Measurements from ENCODE around the gene KCNJ18.
"Not testable (repeated sequence)": the region's sequence is repeated elsewhere in the genome, so short reads cannot be mapped to it uniquely, and the experiment has no call there.

The KCNJ18 gene

GRCh38 chr17:21670361-21671155 is 21.8 kb upstream of the KCNJ18 start:
- DNase-seq (ENCODE audit: extremely low read depth in 1 of 2, low read depth in 1 of 2) = not testable (repeated sequence)

- DNase-seq (ENCODE audit: extremely low read depth in 1 of 2, low read depth in 1 of 2) = not testable (repeated sequence)
These were observed 20.9 kb upstream of the KCNJ18 start for GRCh38 chr17:21671437-21671836.

GRCh38 chr17:21671871-21672270 is 20.5 kb upstream of the KCNJ18 start:
- not testable (repeated sequence) for DNase-seq (ENCODE audit: extremely low read depth in 1 of 2, low read depth in 1 of 2)

DNA sequence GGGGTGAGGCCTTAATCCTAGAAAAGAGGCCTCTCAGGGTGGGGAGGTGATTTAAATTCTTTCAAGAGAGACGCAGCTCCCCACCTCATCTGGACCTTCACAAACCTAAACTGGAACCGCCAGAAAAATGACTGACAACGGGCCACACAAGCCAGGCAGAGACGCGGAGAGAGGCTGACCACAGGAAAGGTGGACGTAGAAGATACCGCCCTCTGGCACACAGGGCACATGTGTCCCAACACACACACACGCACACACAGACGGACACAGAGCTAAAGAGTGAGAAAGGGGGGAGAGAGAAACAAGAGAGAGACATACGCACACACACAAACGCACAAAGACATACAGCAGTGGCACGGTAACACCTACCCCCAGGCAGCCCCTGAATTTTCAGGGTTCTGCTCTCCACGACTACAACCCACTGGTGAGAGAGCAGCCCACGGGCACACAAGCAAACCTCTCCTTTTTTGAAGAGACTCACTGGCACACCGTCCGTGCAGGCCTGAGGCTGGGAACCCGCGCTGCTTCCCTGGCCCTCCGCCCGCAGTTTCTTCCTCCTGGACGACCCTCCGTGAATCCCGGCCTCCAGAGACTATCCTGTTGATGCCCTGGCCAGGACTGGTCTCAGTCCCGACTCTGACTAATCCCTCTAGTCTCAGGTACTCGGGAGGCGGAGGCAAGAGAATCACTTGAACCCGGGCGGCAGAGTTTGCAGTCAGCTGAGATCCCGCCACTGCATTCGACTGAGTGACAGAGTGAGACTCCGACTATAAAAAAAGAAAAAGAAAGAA is 18.7 kb upstream of the KCNJ18 start:
- DNase-seq (ENCODE audit: extremely low read depth in 1 of 2, low read depth in 1 of 2) = not testable (repeated sequence)

DNA sequence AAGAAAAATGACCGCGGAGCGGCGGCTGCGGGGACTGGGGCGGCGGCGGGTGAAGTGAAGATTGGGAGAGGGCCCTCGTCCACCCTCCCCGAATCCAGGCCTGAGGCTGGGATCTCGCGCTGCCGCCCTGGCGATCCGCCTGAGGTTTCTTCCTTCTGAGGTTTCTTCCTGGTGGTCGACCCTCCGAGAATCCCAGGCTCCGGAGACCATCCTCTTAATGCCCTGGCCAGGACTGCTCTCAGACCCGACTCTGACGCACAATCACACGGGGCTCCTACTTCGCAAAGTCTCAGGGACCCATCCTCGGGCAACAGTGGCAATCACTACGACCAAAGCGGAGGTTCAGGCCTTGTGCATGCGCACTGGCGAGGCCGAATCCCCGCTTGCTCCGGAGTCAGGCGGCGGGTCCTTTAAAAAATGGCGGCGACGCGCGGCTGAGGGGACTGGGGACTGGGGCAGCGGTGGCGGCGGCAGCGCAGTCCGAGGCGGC is 18.0 kb upstream of the KCNJ18 start:
- DNase-seq (ENCODE audit: extremely low read depth in 1 of 2, low read depth in 1 of 2) = no peak

- DNase-seq (ENCODE audit: extremely low read depth in 1 of 2, low read depth in 1 of 2) = not testable (repeated sequence)
These were observed 17.2 kb upstream of the KCNJ18 start for GRCh38 chr17:21674891-21675738.

DNA sequence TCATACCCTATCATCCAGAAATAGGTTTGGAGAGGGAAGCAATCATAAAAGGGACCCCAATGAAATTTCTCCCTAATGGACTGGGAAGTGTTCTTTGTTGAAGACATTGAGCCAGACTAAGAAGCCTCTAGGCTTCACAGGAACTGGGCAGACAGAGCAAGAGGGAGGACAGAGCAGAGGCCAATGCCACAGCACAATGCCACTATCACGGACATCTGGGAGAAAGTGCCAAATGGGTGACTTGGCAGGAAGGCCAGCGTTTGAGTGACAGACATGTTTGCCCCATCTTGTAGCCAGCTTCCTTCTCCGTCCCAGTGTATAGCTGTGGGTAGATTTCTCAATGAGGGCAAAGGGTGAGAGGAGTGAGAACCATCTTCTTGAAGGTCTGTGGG is 16.6 kb upstream of the KCNJ18 start:
- DNase-seq (ENCODE audit: extremely low read depth in 1 of 2, low read depth in 1 of 2) = not testable (repeated sequence)

- no peak for DNase-seq (ENCODE audit: extremely low read depth in 1 of 2, low read depth in 1 of 2)
These were observed 15.8 kb upstream of the KCNJ18 start for GRCh38 chr17:21676281-21677111.

- no peak for DNase-seq (ENCODE audit: extremely low read depth in 1 of 2, low read depth in 1 of 2)
These were observed 15.0 kb upstream of the KCNJ18 start for GRCh38 chr17:21677126-21677910.

GRCh38 chr17:21677911-21678310 is 14.4 kb upstream of the KCNJ18 start:
- DNase-seq (ENCODE audit: extremely low read depth in 1 of 2, low read depth in 1 of 2) = no peak

- no peak for DNase-seq (ENCODE audit: extremely low read depth in 1 of 2, low read depth in 1 of 2)
These were observed 13.8 kb upstream of the KCNJ18 start for GRCh38 chr17:21678393-21679081.

GRCh38 chr17:21679256-21680146 is 12.8 kb upstream of the KCNJ18 start:
- DNase-seq (ENCODE audit: extremely low read depth in 1 of 2, low read depth in 1 of 2) = no peak

DNA sequence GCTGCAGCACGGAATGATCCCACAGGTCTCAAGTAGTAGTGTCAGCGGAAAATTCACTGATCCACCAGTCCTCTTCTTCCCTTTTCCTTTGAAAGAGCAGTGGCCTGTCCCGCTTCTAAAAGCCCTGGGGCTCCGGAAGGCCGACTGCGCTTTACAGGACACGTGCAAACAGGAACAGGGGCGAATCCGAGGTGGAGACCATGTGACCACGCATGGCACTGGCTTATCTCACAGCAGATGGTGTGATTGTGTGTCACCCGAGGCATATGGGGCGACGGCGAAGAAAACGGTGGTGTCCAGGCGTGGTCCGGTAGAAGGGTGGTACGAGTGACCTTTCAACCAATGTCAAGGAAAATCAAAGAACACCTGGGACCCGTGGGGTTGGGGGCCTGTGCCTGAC is 12.0 kb upstream of the KCNJ18 start:
- DNase-seq (ENCODE audit: extremely low read depth in 1 of 2, low read depth in 1 of 2) = no peak

DNA sequence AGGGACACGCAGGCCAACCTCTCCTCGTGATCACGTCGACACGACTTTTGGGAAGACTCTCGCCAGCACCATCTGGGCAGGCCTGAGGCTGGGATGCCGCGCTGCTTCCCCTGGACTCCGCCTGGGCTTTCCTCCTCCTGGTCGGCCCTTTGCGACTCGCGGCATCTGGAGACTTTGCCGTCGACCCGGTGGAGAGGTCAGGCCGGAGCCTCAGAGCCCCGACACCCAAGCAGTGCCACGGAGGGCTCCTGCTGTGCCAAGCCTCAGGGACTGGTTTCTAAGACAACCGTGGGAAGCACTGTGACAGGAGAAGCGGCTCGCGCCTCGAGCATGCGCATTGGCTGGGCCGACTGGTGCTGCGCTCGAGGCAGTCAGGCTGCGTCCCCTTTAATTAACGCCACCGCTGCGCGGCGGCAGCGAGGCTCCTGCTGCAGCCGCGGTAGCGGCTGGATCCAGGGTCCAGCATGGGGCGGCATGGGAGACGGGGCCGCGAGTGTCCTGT is 11.4 kb upstream of the KCNJ18 start:
- not testable (repeated sequence) for DNase-seq (ENCODE audit: extremely low read depth in 1 of 2, low read depth in 1 of 2)

DNA sequence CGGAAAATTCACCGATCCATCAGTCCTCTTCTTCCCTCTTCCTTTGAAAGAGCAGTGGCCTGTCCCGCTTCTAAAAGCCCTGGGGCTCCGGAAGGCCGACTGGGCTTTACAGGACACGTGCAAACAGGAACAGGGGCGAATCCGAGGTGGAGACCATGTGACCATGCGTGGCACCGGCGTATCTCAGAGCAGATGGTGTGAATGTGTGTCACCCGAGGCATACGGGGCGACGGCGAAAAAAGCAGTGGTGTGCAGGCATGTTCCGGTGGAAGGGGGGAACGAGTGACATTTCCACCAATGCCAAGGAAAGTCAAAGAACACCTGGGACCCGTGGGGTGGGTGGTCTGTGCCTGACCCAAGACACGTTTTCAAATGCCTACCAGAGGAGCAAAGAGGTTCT is 10.7 kb upstream of the KCNJ18 start:
- not testable (repeated sequence) for DNase-seq (ENCODE audit: extremely low read depth in 1 of 2, low read depth in 1 of 2)

GRCh38 chr17:21682130-21682529 is 10.2 kb upstream of the KCNJ18 start:
- DNase-seq (ENCODE audit: extremely low read depth in 1 of 2, low read depth in 1 of 2) = not testable (repeated sequence)

DNA sequence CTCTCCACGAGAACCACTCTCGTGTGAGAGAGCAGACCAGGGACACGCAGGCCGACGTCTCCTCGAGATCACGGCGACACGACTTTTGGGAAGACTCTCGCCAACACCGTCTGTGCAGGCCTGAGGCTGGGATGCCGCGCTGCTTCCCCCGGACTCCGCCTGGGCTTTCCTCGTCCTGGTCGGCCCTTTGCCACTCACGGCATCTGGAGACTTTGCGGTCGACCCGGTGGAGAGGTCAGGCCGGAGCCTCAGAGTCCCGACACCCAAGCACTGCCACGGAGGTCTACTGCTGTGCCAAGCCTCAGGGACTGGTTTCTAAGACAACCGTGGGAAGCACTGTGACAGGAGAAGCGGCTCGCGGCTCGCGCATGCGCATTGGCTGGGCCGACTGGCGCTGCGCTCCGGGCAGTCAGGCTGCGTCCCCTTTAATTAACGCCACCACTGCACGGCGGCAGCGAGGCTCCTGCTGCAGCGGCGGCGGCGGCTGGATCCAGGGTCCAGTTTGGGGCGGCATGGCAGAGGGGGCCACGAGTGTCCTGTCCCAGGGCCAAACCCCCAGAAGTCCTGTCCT is 9.1 kb upstream of the KCNJ18 start:
- DNase-seq (ENCODE audit: extremely low read depth in 1 of 2, low read depth in 1 of 2) = not testable (repeated sequence)

All from activated CD8-positive, alpha-beta memory T cell treated with anti-CD3 and anti-CD28 coated beads for 1 hour (primary cell).